DND-41 (cell line): ENCODE results near the gene ABCC8.

Source experiments
- CTCF ChIP-seq: IDR thresholded peaks from 2 replicates; pipeline ENCODE4 v1.5.1; 2012; ENCODE audit warnings: borderline replicate concordance, low read length, moderate library complexity, mild to moderate bottlenecking; ENCODE audit not compliant: poor library complexity, severe bottlenecking; ENCODE audit errors: extremely low read depth
- EZH2 ChIP-seq: IDR thresholded peaks from 3 replicates; pipeline ENCODE4 v1.6.1; 2012; ENCODE audit warnings: borderline replicate concordance, low read depth, mild to moderate bottlenecking, moderate library complexity, low read length, inconsistent platforms; ENCODE audit not compliant: severe bottlenecking

GRCh38 chr11:17518366-17518765 lies 41.7 kb upstream of the ABCC8 start:
- TF ChIP-seq CTCF (no peak), EZH2 (no peak)
